GM12878 (cell line): ENCODE results near the gene RNF168. TPM values are rescaled to one million over a fixed set of nuclear protein-coding genes. Genes with fewer than 3 reads are reported as not detected.
A peak's percentile ranks its signal among the peaks of the same experiment; 100 is the strongest.

Source experiments
- ATF7 ChIP-seq: fragments of 450-650 bp; IDR thresholded peaks from 2 replicates; pipeline ENCODE4 v1.6.1; 2016; ENCODE audit warnings: low read depth, mild to moderate bottlenecking
- BRCA1 ChIP-seq: IDR thresholded peaks from 2 replicates; pipeline ENCODE4 v1.6.1; 2011; ENCODE audit warnings: low read depth, low read length, improper control_type of control experiment
- CEBPB ChIP-seq, 2 experiments: fragments of 150-350 bp in 1 of 2; IDR thresholded peaks; 2 replicates each; pipeline ENCODE4 v1.6.1; 2012 to 2014; ENCODE audit warnings: low read depth in 2 of 2, low read length in 2 of 2, borderline replicate concordance in 1 of 2, inconsistent platforms in 1 of 2
- CHD1 ChIP-seq: IDR thresholded peaks from 2 replicates; pipeline ENCODE4 v1.6.1; 2012; ENCODE audit warnings: low read depth, low read length, improper control_type of control experiment
- EZH2 ChIP-seq: IDR thresholded peaks from 2 replicates; pipeline ENCODE4 v1.6.1; 2012; ENCODE audit warnings: low read depth, mild to moderate bottlenecking, control low read depth, inconsistent platforms, low read length, borderline replicate concordance; ENCODE audit not compliant: control insufficient read depth
- HDGF ChIP-seq: fragments of 450-650 bp; IDR thresholded peaks from 2 replicates; pipeline ENCODE4 v1.6.1; 2016; ENCODE audit warnings: antibody characterized with exemption
- IKZF2 ChIP-seq, 2 experiments: fragments of 450-650 bp; IDR thresholded peaks; 2 replicates each; pipeline ENCODE4 v1.6.1; 2017; ENCODE audit warnings: mild to moderate bottlenecking in 2 of 2, moderate library complexity in 2 of 2
- PAX8 ChIP-seq: fragments of 450-650 bp; IDR thresholded peaks from 2 replicates; pipeline ENCODE4 v1.6.1; 2017; ENCODE audit warnings: mild to moderate bottlenecking, moderate library complexity
- POLR2AphosphoS2 ChIP-seq: IDR thresholded peaks from 2 replicates; pipeline ENCODE4 v1.6.1; 2011; ENCODE audit warnings: low read depth, mild to moderate bottlenecking, low read length, improper control_type of control experiment, moderate library complexity
- POU2F2 ChIP-seq: IDR thresholded peaks from 3 replicates; pipeline ENCODE4 v1.6.1; 2011; ENCODE audit warnings: low read depth, mild to moderate bottlenecking, low read length, borderline replicate concordance
- RB1 ChIP-seq: fragments of 450-650 bp; formaldehyde crosslinking; IDR thresholded peaks from 2 replicates; pipeline ENCODE4 v1.6.1; 2017; ENCODE audit warnings: mild to moderate bottlenecking, borderline replicate concordance
- SMAD5 ChIP-seq: IDR thresholded peaks from 2 replicates; pipeline ENCODE4 v1.6.1; 2016; ENCODE audit warnings: antibody characterized with exemption, low read depth
- STAT3 ChIP-seq: IDR thresholded peaks from 2 replicates; pipeline ENCODE4 v1.6.1; 2011; ENCODE audit warnings: low read depth, low read length, improper control_type of control experiment
- ZNF274 ChIP-seq: IDR thresholded peaks from one replicate; pipeline ENCODE4 v1.8.0; 2011; ENCODE audit not compliant: insufficient read length, insufficient read depth
- polyA plus RNA-seq, 11 experiments: library from polyadenylated mRNA; depleted of rRNA in 4 of 11; unstranded in 6 of 11; stranded (reverse) in 5 of 11; fragments of >200 nt; fragmentation: Nextera tagmentation in 4 of 11; fragmentation: Illumina TruSeq in 1 of 11; extraction: Ambion mirVana in 4 of 11; extraction: Trizol in 1 of 11; gene quantifications; 1 replicate in 1 of 11; 2 replicates in 10 of 11; pipeline versions ENCODE4 v1.2.1 to v1.2.3, GENCODE V29; 2011 to 2016; ENCODE audit warnings: inconsistent platforms in 2 of 11, missing spikeins in 2 of 11, low read depth in 1 of 11
- total RNA-seq, 4 experiments: library from RNA; depleted of rRNA in 3 of 4; stranded (reverse); fragments of >200 nt in 3 of 4; fragmentation: Illumina TruSeq in 1 of 4; extraction: Trizol in 1 of 4; gene quantifications; 2 replicates each; pipeline versions ENCODE4 v1.2.1 to v1.2.3, GENCODE V29; 2013 to 2021
- TF ChIP-seq, protein P1 (sequence below): fragments of 450-650 bp; IDR thresholded peaks from 2 replicates; pipeline ENCODE4 v1.6.1; 2014; ENCODE audit warnings: mild to moderate bottlenecking
- TF ChIP-seq, protein P2 (sequence below): fragments of 450-650 bp; IDR thresholded peaks from 2 replicates; pipeline ENCODE4 v1.6.1; 2016; ENCODE audit warnings: mild to moderate bottlenecking
- TF ChIP-seq, protein P3 (sequence below): fragments of 450-650 bp; IDR thresholded peaks from 2 replicates; pipeline ENCODE4 v1.6.1; 2017; ENCODE audit warnings: antibody characterized with exemption, mild to moderate bottlenecking, moderate library complexity
- TF ChIP-seq, protein P4 (sequence below): fragments of 450-650 bp; formaldehyde crosslinking; IDR thresholded peaks from 2 replicates; pipeline ENCODE4 v1.4.0; 2022; ENCODE audit warnings: mild to moderate bottlenecking, moderate library complexity
- TF ChIP-seq, protein P5 (sequence below): IDR thresholded peaks from 2 replicates; pipeline ENCODE4 v1.6.1; 2012; ENCODE audit warnings: low read length, inconsistent platforms

Gene RNF168
- total and polyA plus RNA-seq, 10 of the 15 experiments (the other 5 are each of a cell fraction or from before 2014, with no cell fraction given): 12.7 to 47.5 (median 24.8) TPM

DNA sequence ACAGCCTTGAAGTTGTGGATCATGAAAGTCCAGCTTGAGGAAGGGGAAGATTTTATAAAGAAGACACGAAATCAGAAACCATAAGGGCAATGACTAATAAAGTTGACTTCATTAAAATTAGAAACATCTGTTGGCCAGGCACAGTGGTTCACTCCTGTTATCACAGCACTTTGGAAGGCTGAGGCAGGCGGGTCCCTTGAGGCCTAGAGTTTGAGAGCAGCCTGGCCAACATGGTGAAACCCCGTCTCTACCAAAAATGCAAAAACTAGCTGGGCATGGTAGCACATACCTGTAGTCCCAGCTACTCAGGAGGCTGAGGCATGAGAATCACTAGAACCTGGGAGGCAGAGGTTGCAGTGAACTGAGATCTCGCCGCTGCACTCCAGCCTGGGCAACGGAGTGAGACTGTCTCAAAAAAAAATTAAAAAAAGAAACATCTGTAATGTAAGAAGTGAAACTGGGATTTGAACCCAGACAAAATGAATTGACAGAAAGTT, 63.5 kb downstream of the RNF168 start (continued):
- TF ChIP-seq IKZF2 (IDR thresholded peaks at IDR 0.05): peak; percentile 20 to 57; a peak in 2 of 4 replicates
- TF ChIP-seq, protein P1, sequence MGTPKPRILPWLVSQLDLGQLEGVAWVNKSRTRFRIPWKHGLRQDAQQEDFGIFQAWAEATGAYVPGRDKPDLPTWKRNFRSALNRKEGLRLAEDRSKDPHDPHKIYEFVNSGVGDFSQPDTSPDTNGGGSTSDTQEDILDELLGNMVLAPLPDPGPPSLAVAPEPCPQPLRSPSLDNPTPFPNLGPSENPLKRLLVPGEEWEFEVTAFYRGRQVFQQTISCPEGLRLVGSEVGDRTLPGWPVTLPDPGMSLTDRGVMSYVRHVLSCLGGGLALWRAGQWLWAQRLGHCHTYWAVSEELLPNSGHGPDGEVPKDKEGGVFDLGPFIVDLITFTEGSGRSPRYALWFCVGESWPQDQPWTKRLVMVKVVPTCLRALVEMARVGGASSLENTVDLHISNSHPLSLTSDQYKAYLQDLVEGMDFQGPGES: no peak
- TF ChIP-seq POLR2AphosphoS2: no peak
- TF ChIP-seq RB1: peak; percentile 52; the same call in 1 of the 2 replicates
- TF ChIP-seq EZH2: no peak
- TF ChIP-seq ATF7: peak; percentile 59; the same call in 1 of the 2 replicates
- no peak for TF ChIP-seq CHD1
- TF ChIP-seq, protein P2, sequence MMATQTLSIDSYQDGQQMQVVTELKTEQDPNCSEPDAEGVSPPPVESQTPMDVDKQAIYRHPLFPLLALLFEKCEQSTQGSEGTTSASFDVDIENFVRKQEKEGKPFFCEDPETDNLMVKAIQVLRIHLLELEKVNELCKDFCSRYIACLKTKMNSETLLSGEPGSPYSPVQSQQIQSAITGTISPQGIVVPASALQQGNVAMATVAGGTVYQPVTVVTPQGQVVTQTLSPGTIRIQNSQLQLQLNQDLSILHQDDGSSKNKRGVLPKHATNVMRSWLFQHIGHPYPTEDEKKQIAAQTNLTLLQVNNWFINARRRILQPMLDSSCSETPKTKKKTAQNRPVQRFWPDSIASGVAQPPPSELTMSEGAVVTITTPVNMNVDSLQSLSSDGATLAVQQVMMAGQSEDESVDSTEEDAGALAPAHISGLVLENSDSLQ: no peak
- 0 out of 3 replicates have a peak, but pooled peaks have one; percentile 46 for TF ChIP-seq POU2F2
- TF ChIP-seq HDGF: peak; percentile 74; the same call in 1 of the 2 replicates
- TF ChIP-seq, protein P3, sequence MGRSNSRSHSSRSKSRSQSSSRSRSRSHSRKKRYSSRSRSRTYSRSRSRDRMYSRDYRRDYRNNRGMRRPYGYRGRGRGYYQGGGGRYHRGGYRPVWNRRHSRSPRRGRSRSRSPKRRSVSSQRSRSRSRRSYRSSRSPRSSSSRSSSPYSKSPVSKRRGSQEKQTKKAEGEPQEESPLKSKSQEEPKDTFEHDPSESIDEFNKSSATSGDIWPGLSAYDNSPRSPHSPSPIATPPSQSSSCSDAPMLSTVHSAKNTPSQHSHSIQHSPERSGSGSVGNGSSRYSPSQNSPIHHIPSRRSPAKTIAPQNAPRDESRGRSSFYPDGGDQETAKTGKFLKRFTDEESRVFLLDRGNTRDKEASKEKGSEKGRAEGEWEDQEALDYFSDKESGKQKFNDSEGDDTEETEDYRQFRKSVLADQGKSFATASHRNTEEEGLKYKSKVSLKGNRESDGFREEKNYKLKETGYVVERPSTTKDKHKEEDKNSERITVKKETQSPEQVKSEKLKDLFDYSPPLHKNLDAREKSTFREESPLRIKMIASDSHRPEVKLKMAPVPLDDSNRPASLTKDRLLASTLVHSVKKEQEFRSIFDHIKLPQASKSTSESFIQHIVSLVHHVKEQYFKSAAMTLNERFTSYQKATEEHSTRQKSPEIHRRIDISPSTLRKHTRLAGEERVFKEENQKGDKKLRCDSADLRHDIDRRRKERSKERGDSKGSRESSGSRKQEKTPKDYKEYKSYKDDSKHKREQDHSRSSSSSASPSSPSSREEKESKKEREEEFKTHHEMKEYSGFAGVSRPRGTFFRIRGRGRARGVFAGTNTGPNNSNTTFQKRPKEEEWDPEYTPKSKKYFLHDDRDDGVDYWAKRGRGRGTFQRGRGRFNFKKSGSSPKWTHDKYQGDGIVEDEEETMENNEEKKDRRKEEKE: no peak
- no peak for TF ChIP-seq PAX8
- TF ChIP-seq, protein P4, sequence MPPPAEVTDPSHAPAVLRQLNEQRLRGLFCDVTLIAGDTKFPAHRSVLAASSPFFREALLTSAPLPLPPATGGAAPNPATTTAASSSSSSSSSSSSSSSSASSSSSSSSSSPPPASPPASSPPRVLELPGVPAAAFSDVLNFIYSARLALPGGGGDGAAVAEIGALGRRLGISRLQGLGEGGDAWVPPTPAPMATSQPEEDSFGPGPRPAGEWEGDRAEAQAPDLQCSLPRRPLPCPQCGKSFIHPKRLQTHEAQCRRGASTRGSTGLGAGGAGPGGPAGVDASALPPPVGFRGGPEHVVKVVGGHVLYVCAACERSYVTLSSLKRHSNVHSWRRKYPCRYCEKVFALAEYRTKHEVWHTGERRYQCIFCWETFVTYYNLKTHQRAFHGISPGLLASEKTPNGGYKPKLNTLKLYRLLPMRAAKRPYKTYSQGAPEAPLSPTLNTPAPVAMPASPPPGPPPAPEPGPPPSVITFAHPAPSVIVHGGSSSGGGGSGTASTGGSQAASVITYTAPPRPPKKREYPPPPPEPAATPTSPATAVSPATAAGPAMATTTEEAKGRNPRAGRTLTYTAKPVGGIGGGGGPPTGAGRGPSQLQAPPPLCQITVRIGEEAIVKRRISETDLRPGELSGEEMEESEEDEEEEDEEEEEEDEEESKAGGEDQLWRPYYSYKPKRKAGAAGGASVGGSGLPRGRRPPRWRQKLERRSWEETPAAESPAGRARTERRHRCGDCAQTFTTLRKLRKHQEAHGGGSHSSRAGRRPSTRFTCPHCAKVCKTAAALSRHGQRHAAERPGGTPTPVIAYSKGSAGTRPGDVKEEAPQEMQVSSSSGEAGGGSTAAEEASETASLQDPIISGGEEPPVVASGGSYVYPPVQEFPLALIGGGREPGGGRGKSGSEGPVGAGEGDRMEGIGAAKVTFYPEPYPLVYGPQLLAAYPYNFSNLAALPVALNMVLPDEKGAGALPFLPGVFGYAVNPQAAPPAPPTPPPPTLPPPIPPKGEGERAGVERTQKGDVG (CRISPR knock-in tag): no peak
- no peak for TF ChIP-seq BRCA1
- no peak for TF ChIP-seq ZNF274
- TF ChIP-seq CEBPB (IDR thresholded peaks at IDR 0.05; ENCODE audit: borderline replicate concordance in 1 of 2, low read depth in 2 of 2, low read length in 2 of 2): no peak
- no peak for TF ChIP-seq STAT3
- TF ChIP-seq, protein P5, sequence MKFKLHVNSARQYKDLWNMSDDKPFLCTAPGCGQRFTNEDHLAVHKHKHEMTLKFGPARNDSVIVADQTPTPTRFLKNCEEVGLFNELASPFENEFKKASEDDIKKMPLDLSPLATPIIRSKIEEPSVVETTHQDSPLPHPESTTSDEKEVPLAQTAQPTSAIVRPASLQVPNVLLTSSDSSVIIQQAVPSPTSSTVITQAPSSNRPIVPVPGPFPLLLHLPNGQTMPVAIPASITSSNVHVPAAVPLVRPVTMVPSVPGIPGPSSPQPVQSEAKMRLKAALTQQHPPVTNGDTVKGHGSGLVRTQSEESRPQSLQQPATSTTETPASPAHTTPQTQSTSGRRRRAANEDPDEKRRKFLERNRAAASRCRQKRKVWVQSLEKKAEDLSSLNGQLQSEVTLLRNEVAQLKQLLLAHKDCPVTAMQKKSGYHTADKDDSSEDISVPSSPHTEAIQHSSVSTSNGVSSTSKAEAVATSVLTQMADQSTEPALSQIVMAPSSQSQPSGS: peak; percentile 98
- no peak for TF ChIP-seq SMAD5
